ENCODE measurements around the gene ZBTB3.

GRCh38 chr11:62786318-62787004, 32.5 kb upstream of the ZBTB3 start:
- TF ChIP-seq CTCF (IDR thresholded peaks at IDR 0.05; ENCODE audit: extremely low read depth in 1 of 2, insufficient read depth in 1 of 2, low read depth in 1 of 2, low read length in 2 of 2) (peak; percentile 99 to 100), MAX (IDR thresholded peaks at IDR 0.05; ENCODE audit: insufficient read depth, insufficient read length) (no peak), POLR2A (IDR thresholded peaks at IDR 0.05; ENCODE audit: low read depth, low read length) (no peak), POLR2AphosphoS5 (IDR thresholded peaks at IDR 0.05; ENCODE audit: insufficient read depth, low read depth, low read length) (no peak), EZH2 (IDR thresholded peaks at IDR 0.05; ENCODE audit: borderline replicate concordance, low read depth, low read length, severe bottlenecking) (no peak)
